ENCODE results near the gene ASPDH. TPM values are rescaled to one million over a fixed set of nuclear protein-coding genes. Genes with fewer than 3 reads are reported as not detected.

The ASPDH gene
- total RNA-seq (2014; rRNA removed; shearing (Covaris generic)) = not detected in 2 replicates

DNA sequence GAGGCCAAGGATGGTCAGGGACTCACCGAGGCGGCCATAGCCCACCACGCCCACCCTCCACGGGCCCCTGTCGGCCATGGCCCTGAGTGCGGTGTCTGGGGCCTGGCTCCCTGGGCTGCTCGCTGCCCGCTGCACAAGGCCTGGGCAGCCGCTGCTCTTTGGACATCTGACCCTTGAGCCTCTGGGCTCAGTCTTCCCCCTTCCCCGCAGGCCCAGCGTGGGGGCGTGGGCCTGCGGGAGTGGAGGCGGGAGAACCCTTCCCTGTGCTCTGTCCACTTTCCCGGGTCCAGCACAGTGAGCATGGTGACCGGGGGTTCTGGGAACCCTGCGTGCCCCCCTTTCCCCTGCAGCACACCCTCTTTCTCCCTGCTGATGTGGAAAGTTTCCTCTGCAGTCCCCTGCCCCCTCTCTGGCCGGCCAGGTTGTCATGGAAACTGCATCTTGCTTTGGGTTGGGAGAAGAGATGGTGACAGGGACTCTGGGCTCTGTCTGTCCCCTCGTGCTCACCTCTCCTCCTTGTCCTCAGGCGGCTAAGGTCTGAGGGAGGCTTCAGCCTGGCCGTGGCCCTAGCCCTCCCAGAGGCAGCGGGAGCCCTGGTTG is at the start of gene ASPDH:
Gene ASPDH (minus strand): TSS at position 168 of the 600 bp plus-strand sequence. CDS start 90 bp downstream, at position 78.
- peak; percentile 16 for DNase-seq (ENCODE audit: low read depth)

DNA sequence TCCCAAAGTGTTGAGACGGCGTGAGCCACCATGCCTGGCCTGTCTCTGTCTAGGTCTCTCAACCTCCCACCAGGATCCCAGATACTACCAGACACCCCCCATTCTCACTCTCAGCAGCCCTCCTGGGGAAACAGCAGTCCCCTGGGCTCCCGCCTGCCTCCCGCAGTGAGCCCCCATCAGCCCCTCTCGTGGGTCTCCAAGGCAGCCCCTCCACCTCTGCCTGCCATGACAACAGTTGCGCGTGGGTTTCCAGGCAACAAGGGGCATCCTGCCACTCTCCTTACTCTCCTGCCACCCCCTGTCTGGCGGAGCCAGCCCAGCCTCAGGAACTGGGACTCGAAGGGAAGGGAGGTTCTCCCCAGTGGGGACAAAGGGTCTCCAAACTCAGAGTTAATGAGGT is 49.3 kb upstream of the ASPDH start:
- DNase-seq (ENCODE audit: low read depth) = no peak

DNA sequence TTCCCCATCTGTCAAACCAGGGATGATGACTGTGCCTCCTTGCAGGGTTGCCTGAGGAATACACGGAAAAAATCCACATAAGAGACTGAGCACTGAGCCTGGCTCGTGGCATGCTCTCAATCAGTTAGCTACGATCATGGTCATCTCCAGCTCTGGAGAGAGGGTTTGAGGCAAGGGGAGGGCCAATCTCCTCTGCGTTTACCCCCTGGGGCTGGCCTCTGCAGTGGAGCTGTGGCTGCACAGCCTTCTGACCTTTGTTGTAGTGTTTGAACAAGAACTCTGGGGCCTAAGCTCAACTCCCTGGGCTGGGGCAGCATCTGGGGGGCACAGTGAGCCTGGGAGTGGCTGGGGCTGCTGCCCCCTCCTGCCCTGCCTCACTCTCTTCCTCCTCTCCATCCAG is 48.6 kb upstream of the ASPDH start:
- DNase-seq (ENCODE audit: low read depth) = no peak

DNA sequence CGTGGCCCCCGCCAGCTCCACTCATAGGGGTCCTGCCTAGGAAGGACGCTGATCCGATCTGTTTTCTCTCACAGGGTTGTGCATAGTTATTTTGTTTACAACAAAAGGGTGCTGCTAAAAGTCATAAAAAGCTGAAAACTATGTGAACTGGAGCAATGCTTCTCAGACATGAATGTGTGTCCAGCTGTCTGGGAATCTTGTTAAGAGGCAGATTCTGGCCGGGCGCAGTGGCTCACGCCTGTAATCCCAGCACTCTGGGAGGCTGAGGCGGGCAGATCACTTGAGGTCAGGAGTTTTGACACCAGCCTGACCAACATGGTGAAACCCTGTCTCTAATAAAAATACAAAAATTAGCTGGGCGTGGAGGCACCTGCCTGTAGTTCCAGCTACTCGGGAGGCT is 45.9 kb upstream of the ASPDH start:
- DNase-seq (ENCODE audit: low read depth) = no peak

DNA sequence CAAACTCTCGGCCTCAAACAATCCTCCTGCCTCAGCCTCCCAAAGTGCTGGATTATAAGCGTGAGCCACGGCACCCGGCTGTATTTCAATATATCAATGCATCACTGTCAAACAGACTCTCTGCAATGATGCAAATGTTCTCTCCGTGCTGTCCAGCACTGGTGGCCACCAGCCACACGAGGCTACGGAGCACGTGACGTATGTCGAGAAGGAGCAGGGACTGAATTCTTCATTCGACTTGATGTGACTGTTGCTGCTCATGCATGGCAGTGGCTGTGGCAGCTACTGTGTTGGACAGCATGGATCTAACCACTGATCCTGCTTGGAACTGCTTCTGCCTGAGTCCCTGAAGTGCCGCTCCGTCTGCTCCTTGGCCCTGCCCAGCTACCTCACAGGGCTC is 44.7 kb upstream of the ASPDH start:
- no peak for DNase-seq (ENCODE audit: low read depth)

DNA sequence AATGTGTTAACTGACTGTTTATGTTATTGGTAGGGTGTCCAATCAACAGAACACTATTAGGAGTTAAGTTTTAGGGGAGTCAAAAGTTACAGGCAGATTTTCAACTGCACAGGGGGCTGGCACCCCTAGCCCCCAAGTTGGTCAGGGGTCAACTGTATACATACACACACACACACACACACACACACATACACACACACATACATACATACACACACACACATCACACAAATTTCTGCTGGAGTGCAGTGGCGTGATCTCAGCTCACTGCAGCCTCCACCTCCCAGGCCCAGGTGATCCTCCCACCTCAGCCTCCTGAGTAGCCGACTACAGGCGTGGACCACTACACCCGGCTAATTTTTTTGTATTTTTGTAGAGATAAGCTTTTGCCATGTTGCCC is 44.3 kb upstream of the ASPDH start:
- no peak for DNase-seq (ENCODE audit: low read depth)

DNA sequence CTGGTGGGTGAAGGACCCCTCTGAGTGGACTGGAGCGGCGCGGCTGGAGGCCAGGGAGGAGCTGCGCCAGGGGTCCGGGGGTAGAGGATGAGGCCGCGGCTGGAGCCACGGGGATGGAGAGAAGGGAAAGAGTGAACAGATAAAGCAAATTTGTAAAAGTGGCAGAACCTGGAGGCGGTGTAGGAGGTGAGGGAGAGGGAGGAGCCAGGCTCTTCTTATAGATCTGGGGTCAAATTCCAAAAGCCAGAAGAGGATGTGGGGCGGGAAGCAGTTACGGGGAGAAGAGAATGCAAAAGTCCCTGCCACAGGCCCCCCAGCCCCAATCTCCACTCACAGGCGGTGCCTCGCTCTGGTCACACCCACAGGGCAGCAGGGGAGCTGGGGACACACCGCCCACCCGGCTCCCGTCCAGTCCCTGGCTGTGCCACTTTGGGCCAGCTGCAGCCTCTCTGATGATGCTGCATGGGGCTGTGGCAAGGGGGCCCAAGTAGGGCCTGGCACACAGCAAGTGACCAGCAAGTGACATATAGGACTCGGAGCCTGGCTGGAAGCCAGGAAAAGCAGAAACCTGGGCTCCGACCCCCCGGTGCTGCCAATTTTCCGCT is 43.4 kb upstream of the ASPDH start:
- no peak for DNase-seq (ENCODE audit: low read depth)

DNA sequence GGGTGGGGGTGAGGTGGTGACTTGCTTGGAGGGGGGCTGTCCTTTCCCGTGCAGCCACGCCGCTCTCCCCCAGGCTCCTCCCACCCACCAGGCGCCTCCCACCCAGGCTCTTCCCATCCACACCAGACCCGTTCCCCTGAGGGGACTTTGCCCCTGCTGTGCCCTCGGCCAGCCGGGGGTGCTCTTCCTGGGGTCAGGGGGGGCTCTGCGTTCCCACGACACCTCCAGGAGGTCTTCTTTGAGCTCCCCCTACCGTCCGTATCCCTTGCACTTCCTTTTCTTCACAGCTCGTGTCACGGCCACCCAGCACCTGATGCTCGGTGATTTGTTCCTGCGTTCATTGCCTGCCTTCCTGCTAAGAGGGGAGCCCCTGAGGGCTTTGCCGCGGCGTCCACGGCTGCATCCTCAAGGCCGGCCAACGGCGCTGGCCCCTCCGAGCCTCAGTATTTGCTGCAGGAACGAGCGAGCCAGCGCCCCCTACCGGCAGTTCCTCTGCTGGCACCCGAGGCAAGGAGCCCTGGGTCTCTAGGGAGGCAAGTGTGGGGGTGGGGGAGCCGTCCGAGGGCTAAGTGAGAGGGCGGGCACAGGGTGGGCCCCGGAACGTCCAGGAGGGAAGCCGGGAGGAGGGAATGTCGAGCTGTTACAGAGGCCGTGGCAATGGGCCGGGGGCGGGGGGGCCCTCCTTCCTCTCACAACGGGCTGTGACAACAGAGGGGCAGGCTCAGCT is 42.7 kb upstream of the ASPDH start:
- peak; percentile 43 for DNase-seq (ENCODE audit: low read depth)

DNA sequence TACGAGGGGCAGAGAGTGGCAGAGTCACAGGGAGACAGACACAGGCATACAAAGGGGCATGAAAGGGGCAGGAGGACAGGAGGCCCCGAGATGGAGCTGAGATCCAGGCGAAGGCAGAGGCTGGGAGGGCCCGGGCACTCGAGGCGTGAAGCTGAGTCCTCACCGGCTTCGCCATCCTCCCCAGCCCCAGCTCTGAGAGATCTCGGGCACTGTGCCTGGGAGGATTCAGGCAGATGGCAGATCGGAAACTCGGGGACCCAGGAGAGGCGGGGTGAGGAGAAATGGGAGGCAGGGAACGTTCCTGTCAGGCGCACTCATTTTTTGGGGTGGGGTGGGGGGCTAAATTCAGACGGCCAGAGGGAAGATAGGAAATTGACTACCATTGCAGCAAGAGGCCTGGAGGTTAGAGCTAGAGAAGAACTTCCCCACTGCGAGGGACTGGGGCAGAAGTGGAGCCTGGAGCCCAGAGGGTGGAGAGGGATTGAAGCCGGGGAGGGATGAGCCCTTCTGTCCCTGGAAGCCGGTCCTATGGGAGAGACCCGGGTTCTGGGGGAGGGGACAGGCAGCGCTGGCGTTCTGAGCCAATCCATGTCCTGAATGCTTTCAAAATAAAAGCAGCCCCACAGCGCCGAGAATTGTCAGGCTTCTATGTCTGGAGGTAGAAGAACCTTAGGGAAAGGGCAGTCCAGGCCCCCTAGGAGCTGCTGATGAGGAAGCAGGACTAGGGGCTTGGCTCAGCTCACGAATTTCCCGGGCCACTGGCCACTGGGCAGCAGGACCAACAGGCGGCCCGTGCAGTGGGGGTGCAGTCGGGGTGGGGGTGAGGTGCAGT is 42.0 kb upstream of the ASPDH start:
- no peak for DNase-seq (ENCODE audit: low read depth)

DNA sequence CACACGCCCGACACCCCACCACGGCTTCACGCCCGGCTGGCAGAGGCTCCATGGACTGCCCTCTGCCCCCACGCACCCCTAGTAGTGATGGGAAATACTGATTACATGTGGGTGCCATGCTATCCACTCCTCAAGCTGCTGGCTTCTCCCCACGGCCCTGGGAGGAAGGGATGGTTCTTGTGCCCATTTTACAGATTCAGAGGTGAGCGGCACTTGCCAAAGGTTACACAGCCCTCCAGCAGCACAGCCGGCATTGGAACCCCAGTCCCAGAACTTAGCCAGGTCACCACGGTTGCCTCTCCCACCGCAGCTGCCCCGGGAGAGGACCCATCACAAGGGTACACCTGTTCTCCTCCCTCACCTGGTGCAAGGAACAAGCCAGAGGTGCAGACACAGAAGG is 41.3 kb upstream of the ASPDH start:
- DNase-seq (ENCODE audit: low read depth) = no peak

DNA sequence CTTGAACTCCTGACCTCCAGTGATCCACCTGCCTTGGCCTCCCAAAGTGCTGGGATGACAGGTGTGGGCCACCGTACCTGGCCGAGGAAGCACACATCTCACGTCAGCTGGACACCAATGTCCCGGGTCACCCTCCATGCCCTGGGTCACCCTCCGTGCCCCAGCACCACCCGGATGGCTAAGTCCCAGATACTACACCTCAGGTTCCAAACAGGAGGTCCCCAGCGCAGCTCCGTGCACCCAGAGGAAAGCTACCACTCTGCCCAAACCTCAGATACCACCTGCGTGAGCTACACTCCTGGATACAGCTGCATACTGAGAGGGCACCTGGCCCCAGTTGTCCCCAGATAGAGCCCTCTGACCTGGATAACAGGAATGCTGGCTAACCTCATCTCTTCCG is 40.5 kb upstream of the ASPDH start:
- no peak for DNase-seq (ENCODE audit: low read depth)

DNA sequence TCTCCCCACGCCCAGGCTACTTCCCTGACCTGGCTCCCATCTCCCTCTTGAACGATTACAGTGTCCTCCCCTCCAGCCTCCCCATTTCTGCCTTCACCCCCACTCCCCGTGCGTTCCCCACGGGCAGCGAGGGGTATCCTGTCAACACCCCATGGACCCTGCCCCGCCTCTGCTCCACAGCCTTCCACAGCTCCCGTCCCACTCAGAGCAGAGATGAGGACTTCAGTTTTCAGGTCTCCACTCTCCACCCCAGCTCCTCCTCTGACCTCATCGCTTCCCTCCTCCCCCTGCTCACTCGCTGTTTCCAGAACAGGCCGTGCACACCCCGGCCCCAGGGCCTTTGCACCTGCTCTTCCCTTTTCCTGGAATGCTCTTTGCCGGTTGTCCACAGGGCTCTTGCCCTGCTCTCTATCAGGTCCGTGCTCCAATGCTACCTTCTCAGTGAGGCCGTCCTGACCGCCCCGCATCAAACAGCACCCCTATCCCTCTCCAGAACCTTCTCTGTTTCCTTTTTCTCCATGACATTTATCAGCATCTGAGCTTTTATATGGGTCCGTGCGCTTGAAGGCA is 39.5 kb upstream of the ASPDH start:
- no peak for DNase-seq (ENCODE audit: low read depth)

DNA sequence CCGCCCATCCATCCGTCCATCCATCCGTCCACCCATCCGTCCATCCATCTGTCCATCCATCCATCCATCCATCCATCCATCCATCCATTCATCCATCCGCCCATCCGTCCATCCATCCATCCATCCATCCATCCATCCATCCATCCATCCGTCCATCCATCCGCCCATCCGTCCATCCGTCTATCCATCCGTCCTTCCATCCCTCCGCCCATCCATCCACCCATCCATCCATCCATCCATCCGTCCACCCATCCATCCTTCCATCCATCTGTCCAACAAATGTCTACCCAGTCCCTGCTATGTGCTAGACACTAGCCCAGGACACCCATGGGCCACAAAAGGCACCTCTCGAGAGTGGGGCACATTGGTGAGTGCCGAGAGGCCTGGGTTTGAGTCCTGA is 38.8 kb upstream of the ASPDH start:
- no peak for DNase-seq (ENCODE audit: low read depth)

DNA sequence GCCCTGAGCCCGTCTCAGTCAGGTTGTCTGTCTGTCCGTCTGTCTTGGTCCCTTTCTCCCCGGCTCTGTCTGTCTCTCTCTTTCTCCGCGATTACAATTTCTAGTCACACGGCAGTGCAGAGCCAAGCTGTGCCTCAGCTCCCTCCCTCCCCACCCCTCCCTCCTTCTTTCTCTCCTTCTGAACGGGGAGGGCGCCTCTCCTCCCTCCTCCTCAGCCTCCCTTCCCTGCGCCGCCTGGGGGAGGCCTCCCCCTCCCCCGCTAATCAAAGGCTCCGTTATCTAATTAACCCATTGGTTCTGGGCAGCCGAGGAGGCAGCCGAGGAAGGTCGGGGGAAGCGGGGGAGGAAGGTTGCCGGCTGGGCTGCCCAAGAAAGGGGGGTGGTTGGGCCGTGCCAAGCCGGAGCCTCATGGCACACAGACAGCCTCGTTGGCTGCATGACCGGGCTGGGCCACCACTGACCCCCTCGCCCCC is 38.0 kb upstream of the ASPDH start:
- no peak for DNase-seq (ENCODE audit: low read depth)

DNA sequence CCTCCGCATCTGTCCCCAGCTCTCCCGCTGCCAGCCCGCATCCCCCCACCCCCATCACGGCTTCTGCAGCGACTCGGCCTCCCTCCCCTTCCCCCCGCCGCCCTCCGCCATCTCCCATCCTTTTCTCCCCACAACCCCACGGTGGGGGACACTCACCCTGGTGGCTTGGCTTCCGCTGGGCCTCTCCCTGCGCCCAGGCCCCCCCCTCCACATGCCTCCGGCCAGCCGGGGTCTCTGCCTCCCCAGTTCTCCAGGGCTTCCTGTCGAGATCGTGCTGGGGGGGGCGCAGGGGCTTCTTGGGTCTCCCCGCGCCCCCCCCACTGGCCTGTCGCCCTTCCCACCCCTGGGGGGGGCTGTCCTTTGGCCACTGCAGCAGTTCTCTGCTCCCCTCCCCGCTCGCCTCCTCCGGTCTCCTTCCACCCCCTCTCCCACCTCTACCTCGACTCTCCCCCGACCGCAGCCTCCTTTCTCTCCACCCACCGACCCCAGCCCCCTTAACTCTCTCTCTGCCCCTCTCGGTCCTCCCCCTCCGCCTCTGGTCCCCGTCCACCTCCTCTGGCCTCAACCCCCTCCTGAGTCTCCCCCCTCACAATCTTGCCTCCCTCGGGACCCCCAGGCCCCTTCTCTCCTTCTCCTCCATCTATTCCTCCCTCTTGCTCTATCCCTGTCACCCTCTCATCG is 37.5 kb upstream of the ASPDH start:
- DNase-seq (ENCODE audit: low read depth) = no peak

DNA sequence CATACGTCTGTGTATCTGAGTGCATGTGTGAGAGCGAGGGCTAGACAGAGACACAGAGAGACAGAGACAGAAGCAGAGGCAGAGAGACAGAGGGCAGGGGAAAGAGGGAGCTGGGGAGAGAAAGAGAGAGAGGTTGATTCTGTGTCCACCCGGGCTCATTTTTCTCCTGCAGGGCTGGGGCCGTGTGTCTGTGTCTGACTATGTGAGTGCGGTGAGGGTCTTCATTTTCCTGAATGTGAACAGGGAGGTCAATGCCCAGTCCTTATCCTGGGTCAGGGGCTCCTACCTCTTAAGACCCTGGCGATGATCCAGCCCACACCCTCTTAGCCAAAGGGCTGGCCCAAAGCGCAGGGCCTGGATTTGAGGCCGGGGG is 36.9 kb upstream of the ASPDH start:
- no peak for DNase-seq (ENCODE audit: low read depth)

DNA sequence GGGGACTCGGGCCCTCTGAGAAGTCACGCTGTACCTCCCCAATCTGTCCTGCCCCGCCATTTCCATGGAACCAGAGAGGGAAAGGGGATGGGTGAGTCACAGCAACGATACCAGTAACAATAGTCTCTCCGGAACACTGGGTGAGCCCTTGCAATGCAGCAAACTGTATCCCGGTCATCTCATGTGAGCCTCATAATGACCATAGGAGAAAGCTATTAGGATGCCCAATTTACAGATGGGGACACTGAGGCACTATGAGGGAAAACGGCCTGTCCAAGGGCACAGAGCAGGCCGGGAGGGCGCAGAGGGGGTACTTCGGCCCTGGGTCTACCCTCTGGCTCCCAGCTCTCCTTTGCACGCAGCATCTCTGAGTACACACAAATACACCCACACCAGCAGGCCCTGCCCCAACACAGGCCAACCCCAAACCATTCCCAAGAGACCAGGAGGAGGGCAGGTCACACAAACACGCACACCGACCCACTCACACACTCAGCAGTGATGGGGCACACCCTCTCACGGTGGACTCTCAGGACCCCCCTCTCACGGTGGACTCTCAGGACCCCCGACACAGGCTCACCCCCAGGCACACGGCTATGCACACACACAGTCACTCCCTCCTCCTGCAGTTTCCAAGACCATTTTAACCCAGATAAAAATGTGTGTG is 36.3 kb upstream of the ASPDH start:
- DNase-seq (ENCODE audit: low read depth) = no peak

DNA sequence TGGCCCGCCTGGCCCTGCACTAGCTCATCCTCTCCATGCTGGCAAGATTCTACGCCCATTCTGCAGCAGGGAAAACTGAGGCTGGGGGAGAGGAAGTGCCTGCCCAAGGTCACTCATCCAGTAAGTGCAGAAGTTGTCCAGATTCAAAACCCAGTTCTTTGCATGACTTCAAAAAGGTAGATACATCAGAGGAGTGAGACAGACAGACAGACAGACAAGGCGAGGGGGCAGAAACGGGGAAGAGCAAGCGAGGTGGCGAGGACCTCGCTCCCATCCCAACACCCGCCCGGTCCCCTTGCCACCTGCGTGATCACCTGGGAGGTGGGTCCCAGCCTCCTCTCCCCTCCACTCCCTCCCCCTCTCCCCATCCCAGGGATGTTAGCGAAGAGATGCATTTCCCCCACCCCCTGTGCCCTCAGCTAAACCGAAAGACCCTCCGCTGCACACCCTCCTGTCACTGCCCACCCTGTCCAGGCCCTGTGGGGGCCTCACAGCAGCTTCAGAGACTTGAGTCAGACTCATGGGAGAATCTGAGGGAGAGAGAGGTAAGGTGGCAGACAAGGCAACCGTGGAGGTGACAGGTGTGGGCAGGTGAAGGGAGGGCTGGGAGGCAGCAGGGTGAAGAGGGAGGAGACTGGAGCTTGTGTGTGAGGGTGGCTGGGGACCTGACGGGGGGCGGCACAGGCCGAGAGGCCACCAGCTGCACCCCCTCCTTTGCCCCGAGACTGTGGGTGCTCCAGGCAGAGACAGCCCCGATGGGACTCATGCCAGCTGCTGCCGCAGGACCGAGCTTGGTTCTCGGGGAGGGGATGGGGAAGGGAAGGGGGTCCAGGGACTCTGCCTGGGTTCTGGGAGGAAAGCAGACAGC is 35.6 kb upstream of the ASPDH start:
- no peak for DNase-seq (ENCODE audit: low read depth)

DNA sequence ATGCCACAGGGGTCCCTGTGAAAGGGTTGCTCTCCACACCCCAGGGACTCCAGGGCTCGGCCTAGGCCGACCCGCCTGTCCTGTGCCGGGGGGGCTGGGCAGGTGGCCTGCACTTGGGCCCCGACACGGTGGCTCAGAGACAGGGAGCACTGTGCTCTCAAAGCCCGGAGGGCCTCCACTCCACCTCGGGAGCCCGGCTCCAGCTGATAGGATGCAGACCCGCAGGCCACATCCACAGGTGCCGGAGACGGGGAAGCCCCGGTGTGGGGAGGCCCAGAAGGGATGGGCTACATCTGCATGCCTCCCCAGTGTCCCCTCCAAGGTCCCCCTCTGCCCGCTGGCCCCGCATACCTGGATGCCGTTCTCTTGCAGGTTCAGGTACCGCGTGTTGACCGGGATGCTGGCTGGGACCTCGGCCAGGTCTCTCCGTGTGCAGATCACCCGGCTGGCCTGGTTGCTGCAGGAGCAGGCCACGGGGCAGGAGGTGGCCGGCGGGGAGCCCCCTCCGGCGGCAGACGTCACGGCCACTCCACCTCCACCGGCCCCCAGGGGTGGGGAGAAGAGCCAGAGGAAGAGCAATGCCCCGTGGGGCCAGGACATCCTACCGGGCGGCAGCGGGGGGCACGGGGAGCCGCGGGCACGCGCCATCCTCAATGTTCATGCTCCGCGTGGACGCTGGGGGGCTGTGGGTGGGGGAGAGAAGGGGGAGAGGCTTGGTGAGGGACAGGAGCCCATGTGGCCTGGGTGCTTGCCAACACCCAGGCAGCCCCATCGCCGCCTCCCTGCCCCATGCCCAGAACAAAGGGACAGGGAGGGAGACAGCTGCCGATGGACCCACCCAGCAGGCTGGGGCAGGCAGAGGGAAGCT is 34.7 kb upstream of the ASPDH start:
- no peak for DNase-seq (ENCODE audit: low read depth)

All from M059J (cell line).